Spleen (tissue), 7 donors: Measurements from ENCODE around the gene TMEM128.
"Not testable (repeated sequence)": the region's sequence is repeated elsewhere in the genome, so short reads cannot be mapped to it uniquely, and the experiment has no call there.

ENCODE experiments used
- POLR2AphosphoS5 ChIP-seq, 3 donors: sonication (generic); formaldehyde crosslinking; IDR thresholded peaks; one replicate each; pipeline ENCODE4 v1.5.1; 2017; ENCODE audit warnings: antibody characterized with exemption in 3 of 3
- TF ChIP-seq, protein P1 (sequence below), 11 experiments: fragments of 200-600 bp in 7 of 11; fragments of 450-650 bp in 4 of 11; sonication (generic) in 4 of 11; IDR thresholded peaks in 8 of 11; conservative IDR thresholded peaks in 3 of 11; 1 replicate in 7 of 11; 2 replicates in 4 of 11; pipeline versions ENCODE4 v1.4.0 to v1.8.0; 2016 to 2021; ENCODE audit warnings: antibody characterized with exemption in 11 of 11, inconsistent platforms in 4 of 11, mild to moderate bottlenecking in 1 of 11
- donor health status: DM: no; HTN: no; CAD: no; lungs with moderate emphysema.
- donor health status: DM: no; HTN: no; CAD: no.
- donor health status: DM: no; HTN: no; CAD: no.

DNA sequence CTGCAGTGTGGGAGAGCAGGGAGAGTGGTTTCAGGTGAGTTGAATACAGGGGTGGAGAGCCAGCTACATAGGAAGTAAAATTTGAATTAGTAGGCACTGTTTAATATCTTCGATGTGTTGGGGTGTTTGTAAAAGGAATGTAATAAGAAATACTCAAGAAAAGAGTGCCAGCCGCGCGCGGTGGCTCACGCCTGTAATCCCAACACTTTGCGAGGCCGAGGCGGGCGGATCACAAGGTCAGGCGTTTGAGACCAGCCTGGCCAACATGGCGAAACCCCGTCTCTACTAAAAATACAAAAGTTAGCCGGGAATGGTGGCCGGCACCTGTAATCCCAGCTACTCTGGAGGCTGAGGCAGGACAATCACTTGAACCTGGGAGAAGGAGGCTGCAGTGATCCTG is 1.3 kb upstream of the TMEM128 start:
- not testable (repeated sequence) for TF ChIP-seq POLR2AphosphoS5 (IDR thresholded peaks at IDR 0.05)
- TF ChIP-seq, protein P1, sequence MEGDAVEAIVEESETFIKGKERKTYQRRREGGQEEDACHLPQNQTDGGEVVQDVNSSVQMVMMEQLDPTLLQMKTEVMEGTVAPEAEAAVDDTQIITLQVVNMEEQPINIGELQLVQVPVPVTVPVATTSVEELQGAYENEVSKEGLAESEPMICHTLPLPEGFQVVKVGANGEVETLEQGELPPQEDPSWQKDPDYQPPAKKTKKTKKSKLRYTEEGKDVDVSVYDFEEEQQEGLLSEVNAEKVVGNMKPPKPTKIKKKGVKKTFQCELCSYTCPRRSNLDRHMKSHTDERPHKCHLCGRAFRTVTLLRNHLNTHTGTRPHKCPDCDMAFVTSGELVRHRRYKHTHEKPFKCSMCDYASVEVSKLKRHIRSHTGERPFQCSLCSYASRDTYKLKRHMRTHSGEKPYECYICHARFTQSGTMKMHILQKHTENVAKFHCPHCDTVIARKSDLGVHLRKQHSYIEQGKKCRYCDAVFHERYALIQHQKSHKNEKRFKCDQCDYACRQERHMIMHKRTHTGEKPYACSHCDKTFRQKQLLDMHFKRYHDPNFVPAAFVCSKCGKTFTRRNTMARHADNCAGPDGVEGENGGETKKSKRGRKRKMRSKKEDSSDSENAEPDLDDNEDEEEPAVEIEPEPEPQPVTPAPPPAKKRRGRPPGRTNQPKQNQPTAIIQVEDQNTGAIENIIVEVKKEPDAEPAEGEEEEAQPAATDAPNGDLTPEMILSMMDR (IDR thresholded peaks at IDR 0.05 in 8 of 11, conservative IDR thresholded peaks at IDR 0.05 in 3 of 11): not testable (repeated sequence)
